AG08396 (cell line): ENCODE results near the gene IER5L.

Source experiments
- DNase-seq: peaks from one replicate; pipeline ENCODE4 v3.0.0; 2012; ENCODE audit warnings: low spot score, mixed read lengths

IER5L gene

DNA sequence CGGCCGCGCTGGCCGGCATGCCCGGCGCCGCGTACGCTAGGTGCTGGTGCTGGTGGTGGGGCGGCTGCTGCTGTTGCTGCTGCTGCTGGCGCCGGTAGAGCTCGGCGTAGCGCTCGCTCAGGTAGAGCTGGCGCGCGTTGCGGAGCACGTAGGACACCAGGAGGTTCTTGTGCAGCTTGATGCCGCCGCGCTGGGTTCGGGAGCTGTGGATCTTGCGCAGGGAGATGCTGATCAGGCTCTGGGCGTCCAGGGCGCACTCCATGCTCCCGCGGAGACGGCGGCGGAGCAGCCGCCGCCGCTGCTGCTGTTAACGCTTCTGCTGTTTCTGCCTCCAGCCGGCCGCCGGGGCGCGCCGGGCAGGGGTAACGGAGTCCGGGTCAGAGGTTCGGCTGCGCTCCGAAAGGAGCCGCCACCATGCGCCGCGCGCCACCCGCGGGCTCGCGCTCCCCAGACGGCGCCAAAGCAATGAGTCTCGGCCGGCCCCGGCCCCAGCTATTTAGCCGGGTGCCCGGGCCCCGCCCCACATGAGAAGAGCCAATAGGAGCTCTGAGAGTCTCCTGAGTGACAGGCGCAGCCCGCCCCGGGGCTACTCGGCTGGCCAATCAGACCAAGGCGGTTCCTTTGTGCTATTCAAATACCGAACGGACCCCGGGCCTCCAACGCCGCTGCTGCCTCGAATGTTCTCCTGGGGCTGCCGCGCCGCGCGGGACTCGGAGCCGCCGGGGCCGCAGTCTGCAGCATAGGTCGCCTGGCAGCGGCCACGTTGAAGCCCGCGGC lies at the start of gene IER5L:
TSS of gene IER5L (minus strand) at position 471 of the 777 bp plus-strand sequence. CDS start at position 262, 209 bp downstream.
- DNase-seq, result peak; percentile 100

DNA sequence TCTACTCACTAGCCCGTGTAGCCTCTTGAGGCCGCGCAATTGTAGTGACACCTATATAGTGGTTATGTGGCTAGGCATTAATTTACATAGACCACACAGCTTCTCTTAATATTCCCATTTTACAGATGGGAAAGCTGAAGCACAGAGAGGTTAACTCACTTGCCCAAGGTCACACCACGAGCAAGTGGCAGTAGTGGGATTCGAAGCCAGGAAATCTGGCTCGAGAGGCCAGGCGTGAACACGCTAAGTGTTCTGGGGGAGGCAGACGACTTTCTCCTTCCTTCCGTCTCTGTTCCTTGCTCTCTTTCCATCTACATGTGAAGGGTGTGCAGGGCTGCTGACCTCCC lies 49.8 kb upstream of the IER5L start:
- no peak for DNase-seq

DNA sequence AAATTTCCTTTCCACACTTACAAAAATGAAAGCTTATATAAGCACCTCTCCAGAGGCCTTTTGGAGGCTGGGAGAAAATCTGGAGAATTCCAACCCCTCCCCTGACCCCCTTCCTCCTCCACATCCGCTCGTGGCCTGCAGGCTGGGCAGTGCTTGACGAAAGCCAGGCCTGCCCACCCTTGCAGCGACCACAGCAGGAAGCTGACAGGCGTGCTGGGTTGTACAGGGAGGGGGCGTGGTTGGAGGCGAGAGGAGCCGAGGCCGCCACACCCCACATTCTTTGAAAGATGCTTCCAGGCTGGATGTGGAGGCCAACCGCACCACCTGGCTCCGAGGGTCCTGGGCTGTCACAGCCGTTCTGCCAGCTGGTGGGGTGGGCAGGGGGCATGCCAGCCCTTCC lies 47.8 kb upstream of the IER5L start:
- peak; percentile 77 for DNase-seq

DNA sequence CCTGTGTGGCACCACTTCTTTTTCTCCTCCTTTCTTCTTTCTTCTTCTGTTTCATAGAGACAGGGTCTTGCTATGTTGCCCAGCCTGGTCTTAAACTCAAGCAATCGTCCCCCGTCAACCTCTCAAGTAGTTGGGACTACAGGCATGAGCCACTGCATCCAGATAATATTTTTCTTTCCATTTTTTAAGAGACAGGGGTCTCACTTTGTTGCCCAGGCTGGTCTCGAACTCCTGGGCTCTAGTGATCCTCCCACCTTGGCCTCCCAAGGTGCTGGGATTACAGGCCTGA lies 47.4 kb upstream of the IER5L start:
- no peak for DNase-seq

DNA sequence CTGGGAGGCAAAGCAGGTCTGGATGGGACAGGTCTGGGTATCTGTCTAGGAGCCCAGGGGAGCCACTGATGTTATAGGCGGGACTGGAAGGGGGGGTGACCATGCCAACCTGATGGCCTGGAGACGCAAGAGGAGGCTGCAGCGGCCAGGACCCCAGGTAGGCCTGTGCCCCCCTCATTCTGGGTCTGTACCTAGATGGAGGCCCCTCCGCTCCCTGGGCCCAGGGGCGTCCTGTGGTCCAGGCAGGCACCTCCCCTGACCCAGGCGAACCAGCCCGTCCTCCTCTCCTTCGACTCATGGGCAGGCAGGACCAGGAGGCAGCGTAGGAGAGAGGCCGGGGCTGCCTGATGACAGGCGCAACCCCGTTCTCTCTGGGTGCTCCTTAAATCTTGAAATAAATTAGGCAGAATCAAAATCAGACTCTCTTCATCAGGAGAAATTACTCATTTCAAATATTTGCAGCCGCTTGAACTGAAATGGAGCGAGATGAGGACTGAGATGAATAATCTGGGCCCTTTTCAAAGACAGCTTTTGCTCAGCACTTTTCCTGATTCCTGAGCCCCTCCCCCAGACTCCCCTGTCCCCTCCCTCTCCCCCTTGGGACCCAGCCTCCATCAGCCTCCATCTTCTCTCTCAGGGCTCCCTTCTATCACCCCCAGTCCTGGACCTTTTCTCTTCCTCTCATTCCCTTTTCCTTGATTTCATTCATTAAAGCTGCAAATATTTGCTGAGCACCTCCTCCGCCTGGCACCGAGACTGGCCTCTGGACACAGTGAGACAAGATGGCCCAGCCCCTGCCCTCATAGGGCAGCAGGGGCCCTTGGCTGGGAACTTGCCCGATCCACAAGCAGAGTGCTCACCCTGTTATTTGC lies 46.8 kb upstream of the IER5L start:
- DNase-seq, result no peak

DNA sequence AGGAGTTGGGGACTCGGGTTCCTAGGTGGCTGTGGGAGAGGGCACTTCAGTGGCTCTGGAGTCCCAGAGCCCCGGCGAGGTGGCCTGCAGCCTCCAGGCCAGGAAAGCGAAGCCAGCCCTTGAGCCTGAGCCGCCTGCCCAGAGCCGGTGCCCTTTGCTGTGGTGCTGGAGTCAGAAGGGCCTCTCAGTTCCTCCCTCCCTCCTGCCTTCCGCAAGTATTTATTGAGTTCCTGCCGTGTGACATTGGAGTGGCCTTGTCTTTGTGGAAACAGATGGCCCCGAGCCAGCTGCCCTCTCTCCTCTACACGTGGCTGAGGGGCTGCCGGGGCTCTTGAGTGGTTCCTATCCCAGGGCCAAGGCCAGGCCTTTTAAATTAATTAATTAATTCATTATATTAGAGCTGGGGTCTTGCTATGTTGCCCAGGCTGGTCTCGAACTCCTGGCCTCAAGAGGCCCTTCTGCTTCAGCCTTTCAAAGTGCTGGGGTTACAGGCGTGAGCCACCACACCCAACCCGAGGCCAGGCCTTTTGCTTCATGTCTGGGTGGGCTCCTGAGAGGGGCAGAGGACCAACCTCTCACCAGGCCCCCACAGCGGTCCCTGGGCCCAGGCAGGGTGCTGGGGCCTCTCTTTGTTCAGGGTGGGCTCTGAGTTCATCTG lies 45.6 kb upstream of the IER5L start:
- no peak for DNase-seq

DNA sequence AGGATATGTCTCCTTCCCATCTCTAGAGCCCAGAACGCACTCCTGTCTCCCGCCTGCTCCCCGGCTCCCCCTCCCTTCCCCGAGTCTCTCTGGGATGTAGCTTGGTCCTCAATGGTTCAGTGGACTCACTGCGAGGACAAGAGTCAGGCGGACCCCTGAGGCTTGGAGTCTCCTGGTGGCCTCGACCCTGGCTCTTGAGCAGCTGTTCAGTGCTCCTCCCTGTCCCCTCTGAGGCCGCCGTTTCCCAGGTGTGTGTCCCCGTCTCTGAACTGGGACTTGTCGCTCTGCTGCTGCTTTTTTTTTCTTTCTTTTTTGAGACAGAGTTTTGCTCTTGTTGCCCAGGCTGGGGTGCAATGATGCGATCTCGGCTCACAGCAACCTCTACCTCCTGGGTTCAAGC lies 44.8 kb upstream of the IER5L start:
- DNase-seq, result no peak

DNA sequence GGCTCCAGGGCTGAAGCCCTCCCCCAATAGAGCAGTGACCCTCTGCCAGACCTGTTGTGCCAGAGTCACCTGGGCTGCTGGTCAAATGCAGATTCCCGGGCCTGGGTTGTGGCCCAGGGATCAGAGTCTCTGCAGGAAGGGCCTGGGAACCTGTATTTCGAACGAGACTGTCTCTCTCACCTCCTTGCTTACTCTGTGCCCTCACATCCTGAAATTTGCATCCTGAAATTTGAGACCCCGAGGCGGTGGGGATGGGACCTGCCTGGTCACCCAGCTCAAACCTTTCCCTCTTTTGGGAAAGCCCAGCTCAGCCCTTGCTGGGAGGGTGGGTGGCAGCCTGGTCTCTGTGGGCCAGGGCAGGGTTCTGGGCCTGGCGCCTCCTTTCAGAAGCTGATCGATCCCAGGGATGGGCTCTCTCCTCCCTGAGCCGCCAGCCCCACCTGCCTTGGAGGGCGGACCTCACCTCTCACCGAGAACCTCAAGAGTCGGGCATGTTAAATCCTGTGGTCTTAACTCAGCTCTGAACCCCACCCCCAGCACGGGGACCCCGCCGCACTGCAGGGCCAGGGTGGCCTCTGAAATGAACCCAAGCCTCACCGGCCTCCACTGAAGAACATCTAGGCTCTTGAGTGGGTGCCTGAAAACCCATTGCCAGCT lies 44.0 kb upstream of the IER5L start:
- DNase-seq, result no peak

DNA sequence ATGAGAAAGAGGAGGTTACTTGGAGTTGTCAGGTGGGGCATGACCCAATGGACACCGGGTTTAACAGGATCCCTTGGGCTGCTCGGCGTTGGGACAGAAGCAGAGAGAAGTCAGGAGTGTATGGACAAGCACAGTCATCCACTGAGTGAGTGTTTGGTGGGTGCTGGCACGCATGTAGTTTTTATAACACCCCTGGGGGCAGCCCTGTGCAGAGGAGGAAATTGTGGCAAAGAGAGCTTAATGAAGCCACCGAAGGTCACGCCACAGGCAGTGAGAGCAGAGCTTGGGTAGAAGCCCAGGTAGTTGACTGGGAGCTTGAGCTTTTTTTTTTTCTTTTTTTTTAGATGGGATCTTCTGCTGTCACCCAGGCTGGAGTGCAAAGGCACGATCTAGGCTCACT lies 43.2 kb upstream of the IER5L start:
- DNase-seq, result no peak

DNA sequence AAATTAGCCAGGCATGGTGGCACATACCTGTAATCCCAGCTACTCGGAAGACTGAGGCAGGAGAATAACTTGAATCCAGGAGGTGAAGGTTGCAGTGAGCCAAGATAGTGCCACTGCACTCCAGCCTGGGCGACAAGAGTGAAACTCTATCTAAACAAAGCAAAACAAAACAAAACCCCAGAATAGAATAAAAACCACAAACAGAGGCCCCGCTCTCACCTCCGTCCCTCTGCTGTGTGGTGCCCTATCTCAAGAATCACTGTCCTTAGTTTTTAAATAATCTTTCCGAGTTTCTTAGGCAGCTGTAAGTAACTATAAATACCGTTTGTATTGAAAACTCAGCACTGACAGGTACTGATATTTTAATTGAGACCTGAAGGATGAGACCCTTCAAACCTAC lies 42.7 kb upstream of the IER5L start:
- no peak for DNase-seq

DNA sequence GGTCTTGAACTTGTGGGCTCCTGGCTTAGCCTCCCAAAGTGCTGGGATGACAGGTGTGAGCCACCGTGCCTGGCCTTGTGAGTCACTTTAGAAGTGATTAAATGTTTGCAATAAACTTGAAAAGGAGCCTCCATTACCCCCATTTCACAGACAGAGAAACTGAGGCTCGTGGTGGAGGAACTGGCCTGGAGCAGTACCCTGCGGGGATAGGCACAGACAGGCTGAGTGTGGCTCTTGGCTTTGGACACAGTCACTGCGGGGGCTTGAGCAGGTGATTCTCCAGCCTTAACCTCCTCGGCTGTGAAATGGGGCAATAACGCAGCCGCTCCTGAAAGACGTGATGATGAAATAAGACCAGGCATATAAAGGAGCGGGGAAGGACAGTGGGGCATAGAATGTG lies 40.9 kb upstream of the IER5L start:
- DNase-seq, result no peak

DNA sequence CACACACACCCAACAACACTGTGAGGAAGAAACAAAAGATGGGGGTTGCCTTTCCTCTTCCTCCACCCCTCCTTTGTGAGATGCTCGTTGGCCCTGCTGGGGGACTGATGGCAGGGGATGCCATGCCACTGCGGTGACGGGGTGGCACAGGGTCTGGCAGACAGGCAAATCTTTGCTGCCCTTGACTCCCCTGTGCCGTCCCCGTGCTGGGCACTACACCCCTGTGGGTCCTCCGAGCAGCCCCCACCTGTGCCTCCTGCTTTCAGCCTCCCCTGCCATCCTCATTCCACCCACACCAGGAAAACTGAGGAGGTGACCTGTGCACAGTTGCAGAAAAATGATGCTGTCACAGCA lies 40.2 kb upstream of the IER5L start:
- DNase-seq, result no peak

DNA sequence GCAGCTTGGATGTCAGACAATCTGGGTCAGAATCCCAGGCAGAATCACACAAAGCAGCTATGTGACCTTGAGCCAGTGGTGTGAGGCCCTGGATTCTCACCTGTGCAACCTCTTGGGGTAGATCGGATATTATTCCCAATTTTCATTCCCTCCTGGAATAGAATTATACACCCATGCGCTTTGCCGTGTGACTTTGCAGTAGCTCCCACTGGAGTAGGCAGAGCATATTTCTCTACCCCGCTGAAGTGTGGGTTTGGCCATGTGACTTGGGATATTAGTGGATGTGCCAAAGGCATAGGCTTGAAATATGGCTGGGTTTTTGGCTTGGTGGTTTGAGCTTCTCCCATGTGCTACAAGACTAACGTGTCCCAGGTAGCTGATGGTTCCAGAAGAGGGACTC lies 35.5 kb upstream of the IER5L start:
- DNase-seq, result no peak

DNA sequence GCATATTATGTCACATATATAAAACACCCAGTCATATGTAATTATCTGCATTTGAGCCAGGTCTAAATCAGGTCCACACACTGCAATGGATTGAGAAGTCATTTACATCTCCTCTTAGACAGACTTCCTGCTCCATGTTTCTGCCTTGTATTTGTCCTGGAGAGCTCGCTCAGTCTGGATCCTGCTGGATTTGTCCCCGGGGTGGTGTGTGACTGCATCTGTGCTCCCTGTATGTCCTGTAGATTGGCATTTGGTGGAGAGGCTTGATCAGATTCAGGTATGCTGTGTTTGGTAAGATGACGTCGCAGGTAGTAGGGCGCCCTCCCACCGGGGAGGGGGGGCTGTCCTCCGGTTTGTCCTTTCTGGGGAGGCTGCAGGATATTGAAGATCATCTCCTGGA lies 33.6 kb upstream of the IER5L start:
- no peak for DNase-seq

DNA sequence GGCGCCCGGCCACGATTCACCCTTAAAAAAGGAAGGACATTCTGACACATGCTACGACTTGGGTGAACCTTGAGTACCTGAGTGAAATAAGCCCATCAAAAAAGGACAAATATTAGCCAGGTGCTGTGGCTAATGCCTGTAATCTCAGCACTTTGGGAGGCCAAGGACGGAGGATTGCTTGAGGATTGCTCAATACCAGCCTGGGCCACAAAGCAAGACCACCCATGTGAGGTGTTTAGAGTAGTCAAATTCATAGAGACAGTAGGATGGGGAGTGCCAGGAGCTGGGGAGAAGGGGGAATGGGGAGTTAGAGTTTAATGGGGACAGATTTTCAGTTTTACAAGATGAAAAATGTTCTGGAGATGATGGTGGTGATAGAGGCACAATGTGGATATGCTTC lies 32.1 kb upstream of the IER5L start:
- DNase-seq, result no peak

DNA sequence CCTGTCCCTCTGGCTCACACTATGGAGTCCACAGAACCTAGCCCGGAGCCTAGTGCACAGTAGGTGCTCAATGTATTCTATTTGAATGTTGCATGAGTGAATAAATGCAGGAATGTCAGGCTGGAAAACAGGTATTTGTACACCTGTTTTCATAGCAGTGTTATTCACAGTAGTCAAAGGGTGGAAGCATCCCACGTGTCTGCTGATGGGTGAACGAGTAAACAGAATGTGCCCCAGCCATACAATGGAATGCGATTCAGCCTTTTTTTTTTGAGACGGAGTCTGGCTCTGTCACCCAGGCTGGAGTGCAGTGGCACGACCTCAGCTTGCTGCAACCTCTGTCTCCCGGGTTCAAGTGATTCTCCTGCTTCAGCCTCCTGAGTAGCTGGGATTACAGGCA lies 31.5 kb upstream of the IER5L start:
- DNase-seq, result no peak

DNA sequence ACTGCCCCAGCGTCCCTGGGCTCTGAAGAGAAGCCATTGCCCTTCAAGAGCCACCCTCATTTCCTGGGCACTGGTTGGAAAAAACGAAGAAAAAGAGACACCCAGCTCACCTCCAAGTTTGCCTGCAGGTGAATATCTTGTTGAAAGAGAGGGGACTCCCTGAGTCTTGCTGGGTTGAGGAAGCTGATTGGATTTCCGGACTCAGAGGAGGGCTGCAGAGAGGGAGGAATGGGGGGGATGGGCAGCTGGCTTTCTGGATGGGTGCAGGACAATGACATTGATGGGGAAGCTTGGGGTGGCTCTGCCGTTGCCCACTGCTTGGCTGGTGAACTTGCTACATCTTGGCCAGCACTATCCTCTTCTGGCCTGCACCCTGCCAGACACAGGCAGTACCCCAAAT lies 31.0 kb upstream of the IER5L start:
- no peak for DNase-seq

DNA sequence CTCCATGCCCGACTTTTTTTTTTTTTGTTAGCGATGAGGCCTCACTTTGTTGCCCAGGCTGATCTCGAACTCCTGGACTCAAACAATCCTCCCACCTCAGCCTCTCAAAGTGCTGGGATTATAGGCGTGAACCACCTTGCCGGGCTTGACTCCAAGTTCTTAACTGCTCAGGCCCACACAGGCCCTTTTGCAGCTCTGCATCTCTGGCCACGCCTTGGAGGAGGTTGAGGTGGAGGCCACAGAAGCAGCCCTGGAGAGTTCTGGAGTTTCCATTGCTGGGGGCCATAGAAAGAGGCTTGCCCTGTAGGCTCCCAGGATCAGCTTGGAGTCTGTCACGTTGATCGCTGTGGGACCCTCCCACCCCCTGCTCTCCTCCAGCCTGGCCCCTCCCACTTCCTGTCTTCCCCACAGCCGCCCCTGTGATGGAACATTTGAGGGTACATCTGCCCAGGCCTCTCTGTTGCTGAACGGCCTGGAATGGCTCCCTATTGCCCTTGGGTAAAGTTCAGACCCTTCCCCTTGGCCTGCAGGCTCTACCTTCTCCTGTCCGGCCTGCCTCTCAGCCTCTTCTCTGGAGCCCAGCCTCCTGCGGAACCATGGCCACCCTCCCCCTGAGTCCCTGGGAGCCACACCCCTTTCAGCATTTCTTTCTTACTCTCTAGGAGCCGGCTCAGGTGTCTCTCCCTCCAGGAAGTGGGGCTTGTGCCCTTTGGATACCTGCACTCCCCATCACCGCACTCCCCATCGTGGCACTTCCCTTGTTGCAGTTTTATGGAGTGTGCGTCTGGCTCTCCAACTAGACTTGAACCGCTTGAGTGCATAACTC lies 30.4 kb upstream of the IER5L start:
- DNase-seq, result no peak

DNA sequence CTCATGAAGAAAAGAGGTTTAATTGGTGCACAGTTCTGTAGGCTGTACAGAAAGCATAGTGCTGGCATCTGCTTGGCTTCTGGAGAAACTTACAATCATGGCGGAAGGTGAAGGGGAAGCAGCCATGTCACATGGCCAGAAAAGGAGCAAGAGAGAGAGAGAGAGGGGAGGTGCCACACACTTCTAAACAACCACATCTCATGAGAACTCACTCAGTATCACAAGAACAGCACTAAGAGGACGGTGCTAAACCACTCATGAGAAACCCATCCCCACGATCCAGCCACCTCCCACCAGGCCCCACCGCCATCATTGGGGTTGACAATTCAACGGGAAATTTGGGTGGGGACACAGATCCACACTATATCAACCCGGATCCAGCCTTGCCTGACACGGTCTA lies 28.8 kb upstream of the IER5L start:
- no peak for DNase-seq

DNA sequence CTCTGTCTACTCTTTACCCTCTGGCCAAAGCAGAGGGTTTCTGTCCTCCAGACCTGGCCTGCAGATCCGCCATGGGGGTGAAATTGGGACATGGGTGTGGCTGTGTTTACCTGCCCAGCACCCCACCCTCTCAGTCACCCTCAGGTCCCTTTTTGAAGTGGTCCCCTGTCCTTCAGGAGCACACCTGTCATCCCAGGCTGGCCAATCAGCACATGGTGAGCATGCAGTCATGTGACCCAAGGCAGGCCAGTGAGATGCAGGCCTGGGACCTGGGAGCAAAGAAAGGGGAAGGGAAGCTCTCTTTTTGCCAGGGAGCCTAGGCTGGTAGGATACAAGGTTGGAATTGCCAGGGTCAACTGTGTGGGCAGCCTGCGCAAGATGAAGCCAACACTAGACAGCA lies 28.3 kb upstream of the IER5L start:
- DNase-seq, result no peak

DNA sequence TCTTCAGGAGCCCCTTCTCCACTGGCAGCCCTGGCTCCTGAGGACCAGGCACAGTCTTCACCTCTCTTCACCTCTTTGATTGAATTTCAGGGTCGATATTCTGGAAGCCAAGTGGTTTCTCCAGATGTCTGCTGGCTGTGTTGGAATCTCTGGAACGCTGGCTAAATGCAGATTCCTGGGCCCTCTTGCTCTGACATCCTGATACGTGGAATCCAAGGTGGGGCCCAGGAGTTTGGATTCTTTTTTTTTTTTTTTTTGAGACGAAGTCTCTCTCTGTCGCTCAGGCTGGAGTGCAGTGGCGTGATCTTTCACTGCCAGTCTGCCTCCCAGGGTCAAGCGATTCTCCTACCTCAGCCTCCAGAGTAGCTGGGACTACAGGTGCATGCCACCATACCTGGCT lies 26.8 kb upstream of the IER5L start:
- no peak for DNase-seq

DNA sequence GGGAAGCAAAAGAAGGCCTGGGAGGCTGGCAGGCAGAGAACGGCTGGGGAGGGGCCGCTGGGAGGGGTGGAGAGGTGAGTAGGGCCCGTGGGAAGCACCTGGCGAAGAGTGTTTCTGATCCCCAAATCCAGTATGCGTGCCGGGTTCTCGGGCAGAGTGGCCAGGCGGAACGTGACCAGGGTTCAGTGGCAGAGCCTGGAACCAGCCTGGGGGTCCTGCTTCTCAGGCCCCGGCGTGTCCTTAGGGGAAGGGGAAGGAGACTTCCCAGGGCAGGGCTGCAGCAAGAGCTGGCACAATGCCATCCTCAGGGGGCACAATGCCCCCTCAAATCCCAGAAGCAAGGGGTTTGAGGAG lies 25.5 kb upstream of the IER5L start:
- DNase-seq, result no peak
